Neural cell (in vitro differentiated cells): Measurements from ENCODE around the gene GC. TPM values are rescaled to one million over a fixed set of nuclear protein-coding genes. Genes with fewer than 3 reads are reported as not detected.
"Not testable (repeated sequence)": the region's sequence is repeated elsewhere in the genome, so short reads cannot be mapped to it uniquely, and the experiment has no call there.

Source experiments
- H2AFZ ChIP-seq: fragments of 200-600, 300-800 bp; sonication (generic), shearing (Covaris generic); 2 replicates; pipeline ENCODE4 v1.6.0; 2014; ENCODE audit warnings: low read depth, mild to moderate bottlenecking, antibody characterized with exemption, low read length, moderate library complexity
- H3F3A ChIP-seq: fragments of 200-600 bp; shearing (Covaris generic); 2 replicates; pipeline ENCODE4 v1.6.1; 2016; ENCODE audit warnings: mild to moderate bottlenecking, moderate library complexity, mixed read lengths, antibody characterized with exemption, low read length; ENCODE audit not compliant: insufficient read depth, poor library complexity, severe bottlenecking
- H3K27ac ChIP-seq: fragments of 200-600, 300-800 bp; sonication (generic), shearing (Covaris generic); 2 replicates; pipeline ENCODE4 v1.5.1; 2014; ENCODE audit warnings: mild to moderate bottlenecking, low read length, moderate library complexity
- H3K27me3 ChIP-seq: fragments of 300-800, 200-600 bp; sonication (generic), shearing (Covaris generic); 2 replicates; pipeline ENCODE4 v1.6.0; 2014; ENCODE audit warnings: mild to moderate bottlenecking, low read depth, low read length, moderate library complexity; ENCODE audit not compliant: insufficient read depth
- H3K36me3 ChIP-seq: fragments of 300-800, 200-600 bp; sonication (generic), shearing (Covaris generic); 2 replicates; pipeline ENCODE4 v1.5.1; 2014; ENCODE audit warnings: mild to moderate bottlenecking, antibody characterized with exemption, low read length, moderate library complexity; ENCODE audit not compliant: insufficient read depth
- H3K4me2 ChIP-seq: fragments of 300-800, 200-600 bp; sonication (generic), shearing (Covaris generic); 2 replicates; pipeline ENCODE4 v1.6.0; 2014; ENCODE audit warnings: mild to moderate bottlenecking, low read length
- H3K4me3 ChIP-seq: fragments of 300-800, 200-600 bp; sonication (generic), shearing (Covaris generic); 2 replicates; pipeline ENCODE4 v1.5.1; 2014; ENCODE audit warnings: mild to moderate bottlenecking, low read length, moderate library complexity
- H3K79me2 ChIP-seq: fragments of 200-600 bp; shearing (Covaris generic); replicated peaks from 2 replicates; pipeline ENCODE4 v1.6.0; 2014; ENCODE audit warnings: mild to moderate bottlenecking, low read length, moderate library complexity; ENCODE audit not compliant: insufficient read depth
- H3K9ac ChIP-seq: fragments of 300-800, 200-600 bp; sonication (generic), shearing (Covaris generic); 2 replicates; pipeline ENCODE4 v1.6.1; 2016; ENCODE audit warnings: mild to moderate bottlenecking, low read length, mixed read lengths
- H3K9me2 ChIP-seq: fragments of 200-600 bp; shearing (Covaris generic); 2 replicates; pipeline ENCODE4 v1.6.1; 2016; ENCODE audit warnings: mild to moderate bottlenecking, low read length, mixed read lengths; ENCODE audit not compliant: insufficient read depth
- H3K9me3 ChIP-seq: fragments of 200-600, 300-800 bp; sonication (generic), shearing (Covaris generic); 2 replicates; pipeline ENCODE4 v1.6.1; 2016; ENCODE audit warnings: mild to moderate bottlenecking, mixed run types, low read length, moderate library complexity, mixed read lengths
- H4K20me1 ChIP-seq: fragments of 200-600 bp; shearing (Covaris generic); 2 replicates; pipeline ENCODE4 v1.6.1; 2016; ENCODE audit warnings: mild to moderate bottlenecking, mixed run types; ENCODE audit not compliant: insufficient read depth
- CTCF ChIP-seq: fragments of 450-650 bp; IDR thresholded peaks from 2 replicates; pipeline ENCODE4 v1.5.1; 2014; ENCODE audit warnings: antibody characterized with exemption, mild to moderate bottlenecking, moderate library complexity; ENCODE audit not compliant: poor library complexity, severe bottlenecking
- EP300 ChIP-seq: fragments of 450-650 bp; conservative IDR thresholded peaks from 2 replicates; pipeline ENCODE4 v1.6.1; 2014; ENCODE audit warnings: antibody characterized with exemption, mild to moderate bottlenecking, moderate library complexity; ENCODE audit not compliant: poor library complexity, severe bottlenecking
- EZH2 ChIP-seq: fragments of 200-600, 300-800 bp; shearing (Covaris generic), sonication (generic); IDR thresholded peaks from 2 replicates; pipeline ENCODE4 v1.6.1; 2014; ENCODE audit warnings: antibody characterized with exemption, low read length, borderline replicate concordance, mild to moderate bottlenecking; ENCODE audit not compliant: insufficient read depth, poor library complexity, severe bottlenecking
- MXI1 ChIP-seq: fragments of 450-650 bp; conservative IDR thresholded peaks from 2 replicates; pipeline ENCODE4 v1.6.1; 2014; ENCODE audit warnings: antibody characterized with exemption, mild to moderate bottlenecking; ENCODE audit not compliant: poor library complexity, severe bottlenecking
- POLR2AphosphoS5 ChIP-seq: IDR thresholded peaks from 2 replicates; pipeline ENCODE4 v1.6.1; 2012
- REST ChIP-seq: IDR thresholded peaks from 2 replicates; pipeline ENCODE4 v1.6.1; 2012; ENCODE audit warnings: borderline replicate concordance
- SMC3 ChIP-seq: fragments of 450-650 bp; conservative IDR thresholded peaks from 2 replicates; pipeline ENCODE4 v1.6.1; 2014; ENCODE audit warnings: antibody characterized with exemption, mild to moderate bottlenecking, moderate library complexity; ENCODE audit not compliant: poor library complexity
- TAF1 ChIP-seq: IDR thresholded peaks from 2 replicates; pipeline ENCODE4 v1.6.1; 2012; ENCODE audit warnings: low read depth
- polyA plus RNA-seq: library from polyadenylated mRNA; depleted of rRNA; stranded (reverse); fragments of >200 nt; gene quantifications from 2 replicates; pipeline ENCODE4 v1.2.3, GENCODE V29; 2014

Gene GC
- polyA plus RNA-seq, 1 donor from 2014 or later = not detected

GRCh38 chr4:71814433-71814832, 30.6 kb upstream of the GC start:
- Histone ChIP-seq H3K36me3 (no peaks in the 10 kb centered on the region), H3K9me3 (no peaks in the 10 kb centered on the region), H3K79me2 (no peaks in the 10 kb centered on the region), H3K27me3 (no peaks in the 10 kb centered on the region), H4K20me1 (no peaks in the 10 kb centered on the region), H3K4me3 (no peak overlapping the region), H3K9me2 (no peaks in the 10 kb centered on the region), H3K27ac (no peak overlapping the region), H2AFZ (no peak overlapping the region), H3F3A (no peaks in the 10 kb centered on the region), H3K4me2 (no peak overlapping the region), H3K9ac (no peak overlapping the region)
- no peak for TF ChIP-seq MXI1
- TF ChIP-seq SMC3 = no peak
- TF ChIP-seq TAF1 = no peak
- TF ChIP-seq CTCF = no peak
- no peak for TF ChIP-seq REST
- no peak for TF ChIP-seq EZH2
- no peak for TF ChIP-seq EP300

- H3K4me2 ChIP-seq, H3K4me3 ChIP-seq, H4K20me1 ChIP-seq, H3K9ac ChIP-seq, H3K79me2 ChIP-seq, H3K9me2 ChIP-seq, H3F3A ChIP-seq, H3K36me3 ChIP-seq, H3K27ac ChIP-seq, H3K27me3 ChIP-seq, H2AFZ ChIP-seq, H3K9me3 ChIP-seq: not testable (repeated sequence)
These were observed 25.9 kb upstream of the GC start for GRCh38 chr4:71809805-71810204.

- Histone ChIP-seq H3K36me3 (no peaks in the 10 kb centered on the region), H3K9ac (no peak overlapping the region), H3K9me2 (no peaks in the 10 kb centered on the region), H3K27ac (no peak overlapping the region), H3K79me2 (no peaks in the 10 kb centered on the region), H4K20me1 (no peaks in the 10 kb centered on the region), H3K4me3 (no peak overlapping the region), H3K27me3 (no peaks in the 10 kb centered on the region), H2AFZ (no peak overlapping the region), H3K9me3 (no peaks in the 10 kb centered on the region), H3K4me2 (no peak overlapping the region), H3F3A (no peaks in the 10 kb centered on the region)
- TF ChIP-seq EP300 (no peak), CTCF (no peak), TAF1 (no peak), REST (no peak), EZH2 (no peak), POLR2AphosphoS5 (no peak), SMC3 (no peak)
These were observed 23.6 kb upstream of the GC start for GRCh38 chr4:71807469-71807868.
